ENCODE data around the gene AIFM1.

Gene AIFM1

DNA sequence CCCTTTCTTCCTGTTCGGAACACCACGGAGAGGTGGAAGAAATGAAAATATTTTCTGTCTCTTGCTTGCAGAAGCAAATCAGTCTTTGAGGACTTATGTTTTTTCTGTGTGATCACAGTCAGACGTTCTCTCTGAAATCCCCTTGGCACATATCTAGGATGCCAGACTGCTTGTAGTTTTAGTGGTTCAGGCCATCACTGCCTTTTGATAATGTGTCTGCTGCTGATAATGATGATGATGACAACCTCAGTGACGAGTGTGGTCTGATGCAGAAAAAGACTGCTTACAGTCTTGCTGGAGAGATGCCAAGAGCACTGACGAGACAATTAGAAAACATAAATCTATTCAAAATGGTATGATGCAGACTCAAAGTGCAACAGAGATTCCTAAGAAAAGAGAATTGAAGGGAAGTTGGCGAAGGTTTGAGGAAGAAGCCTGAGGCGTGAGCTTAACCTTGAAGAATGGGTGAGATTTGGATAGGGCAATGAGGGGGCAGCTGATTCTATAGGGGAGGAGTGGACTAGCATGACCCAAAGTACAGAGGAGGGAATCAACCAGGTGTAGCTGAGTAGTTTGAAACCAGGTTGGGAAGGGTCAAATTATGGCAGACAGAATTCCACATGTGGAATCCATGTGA, 14.1 kb upstream of the AIFM1 start:
- TF ChIP-seq, protein P1, sequence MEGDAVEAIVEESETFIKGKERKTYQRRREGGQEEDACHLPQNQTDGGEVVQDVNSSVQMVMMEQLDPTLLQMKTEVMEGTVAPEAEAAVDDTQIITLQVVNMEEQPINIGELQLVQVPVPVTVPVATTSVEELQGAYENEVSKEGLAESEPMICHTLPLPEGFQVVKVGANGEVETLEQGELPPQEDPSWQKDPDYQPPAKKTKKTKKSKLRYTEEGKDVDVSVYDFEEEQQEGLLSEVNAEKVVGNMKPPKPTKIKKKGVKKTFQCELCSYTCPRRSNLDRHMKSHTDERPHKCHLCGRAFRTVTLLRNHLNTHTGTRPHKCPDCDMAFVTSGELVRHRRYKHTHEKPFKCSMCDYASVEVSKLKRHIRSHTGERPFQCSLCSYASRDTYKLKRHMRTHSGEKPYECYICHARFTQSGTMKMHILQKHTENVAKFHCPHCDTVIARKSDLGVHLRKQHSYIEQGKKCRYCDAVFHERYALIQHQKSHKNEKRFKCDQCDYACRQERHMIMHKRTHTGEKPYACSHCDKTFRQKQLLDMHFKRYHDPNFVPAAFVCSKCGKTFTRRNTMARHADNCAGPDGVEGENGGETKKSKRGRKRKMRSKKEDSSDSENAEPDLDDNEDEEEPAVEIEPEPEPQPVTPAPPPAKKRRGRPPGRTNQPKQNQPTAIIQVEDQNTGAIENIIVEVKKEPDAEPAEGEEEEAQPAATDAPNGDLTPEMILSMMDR (IDR thresholded peaks at IDR 0.05; ENCODE audit: unreplicated experiment in 3 of 3): no peak
- no peak overlapping the region for H3K4me3 Mint-ChIP-seq
- peaks cover 7% of the 10 kb centered on the region for H3K9me3 Mint-ChIP-seq
- H3K36me3 Mint-ChIP-seq (ENCODE audit: low read depth): no peaks in the 10 kb centered on the region
- H3K27ac Mint-ChIP-seq: peak overlapping the region in 2 of 3 experiments; percentile 23 to 29
- peaks cover 14% of the 10 kb centered on the region for H3K4me1 Mint-ChIP-seq
- peaks cover 4% of the 10 kb centered on the region for H3K27me3 Mint-ChIP-seq (ENCODE audit: low read depth)

GRCh38 chrX:130179170-130179569, 13.5 kb upstream of the AIFM1 start:
- Mint-ChIP-seq H3K4me3 (no peak overlapping the region), H3K27ac (peak overlapping the region in 2 of 3 experiments; percentile 23 to 29), H3K9me3 (peaks cover 5% of the 10 kb centered on the region), H3K36me3 (ENCODE audit: low read depth) (no peaks in the 10 kb centered on the region), H3K27me3 (ENCODE audit: low read depth) (peaks cover 2% of the 10 kb centered on the region), H3K4me1 (peaks cover 15% of the 10 kb centered on the region)
- TF ChIP-seq, protein P1 (IDR thresholded peaks at IDR 0.05; ENCODE audit: unreplicated experiment in 3 of 3): no peak

- H3K9me3 Mint-ChIP-seq: peaks cover 3% of the 10 kb centered on the region
- no peaks in the 10 kb centered on the region for H3K36me3 Mint-ChIP-seq (ENCODE audit: low read depth)
- H3K4me3 Mint-ChIP-seq: no peak overlapping the region
- peaks cover 15% of the 10 kb centered on the region for H3K27me3 Mint-ChIP-seq (ENCODE audit: low read depth)
- H3K4me1 Mint-ChIP-seq: peaks cover 32% of the 10 kb centered on the region
- H3K27ac Mint-ChIP-seq: peak overlapping the region in 2 of 3 experiments; percentile 14 to 49
- TF ChIP-seq, protein P1 (IDR thresholded peaks at IDR 0.05; ENCODE audit: unreplicated experiment in 3 of 3): no peak
These were observed 11.3 kb upstream of the AIFM1 start for GRCh38 chrX:130176942-130177341.

DNA sequence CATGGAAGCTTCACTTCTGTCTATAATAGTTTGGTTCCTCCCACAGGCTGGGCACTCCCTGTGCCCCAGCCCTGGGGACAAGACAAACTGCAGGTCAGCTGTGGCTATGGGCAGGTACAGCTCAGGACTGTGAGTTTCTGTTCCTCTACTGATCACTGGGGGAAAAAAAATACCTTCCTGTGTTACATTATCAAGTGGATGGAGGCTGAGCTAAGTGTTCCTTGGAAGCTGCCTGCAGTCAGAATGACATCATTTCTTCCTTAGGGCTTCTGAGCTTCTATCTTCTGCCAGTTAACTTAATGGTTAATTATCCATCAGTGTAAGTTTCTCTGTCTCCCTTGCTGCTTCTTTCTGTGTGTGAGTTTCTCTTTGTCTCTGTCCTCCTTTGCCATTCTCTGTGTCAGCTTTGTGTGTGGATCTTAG, 10.7 kb upstream of the AIFM1 start:
- H3K27me3 Mint-ChIP-seq (ENCODE audit: low read depth): peaks cover 19% of the 10 kb centered on the region
- TF ChIP-seq, protein P1 (IDR thresholded peaks at IDR 0.05; ENCODE audit: unreplicated experiment in 3 of 3): no peak
- H3K4me3 Mint-ChIP-seq: no peak overlapping the region
- H3K9me3 Mint-ChIP-seq: peaks cover 3% of the 10 kb centered on the region
- no peaks in the 10 kb centered on the region for H3K36me3 Mint-ChIP-seq (ENCODE audit: low read depth)
- H3K27ac Mint-ChIP-seq: peak overlapping the region in 2 of 3 experiments; percentile 14 to 49
- H3K4me1 Mint-ChIP-seq: peaks cover 32% of the 10 kb centered on the region

DNA sequence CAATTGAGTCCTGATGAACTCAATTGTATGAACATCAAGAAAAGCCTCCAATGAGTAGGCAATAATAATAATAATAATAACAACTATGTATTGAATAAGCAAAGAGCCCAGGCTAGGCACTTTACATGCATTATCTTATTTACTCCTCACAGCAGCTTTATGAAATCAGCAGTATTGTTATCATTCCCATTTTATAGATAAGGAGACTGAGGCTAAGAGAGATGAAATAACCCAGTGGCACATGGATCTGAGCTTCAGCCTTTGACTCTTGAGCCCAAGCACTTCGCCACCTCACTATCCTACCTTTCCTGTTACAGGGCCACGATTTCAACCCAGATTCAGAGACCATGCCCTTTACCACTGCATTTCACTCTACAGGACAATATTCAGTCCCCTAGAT, 9.3 kb upstream of the AIFM1 start:
- Mint-ChIP-seq H3K9me3 (peaks cover 3% of the 10 kb centered on the region), H3K4me3 (no peak overlapping the region), H3K27me3 (ENCODE audit: low read depth) (peaks cover 22% of the 10 kb centered on the region), H3K27ac (no peak overlapping the region), H3K4me1 (peaks cover 30% of the 10 kb centered on the region), H3K36me3 (ENCODE audit: low read depth) (no peaks in the 10 kb centered on the region)
- TF ChIP-seq, protein P1 (IDR thresholded peaks at IDR 0.05; ENCODE audit: unreplicated experiment in 3 of 3): no peak
